WERI-Rb-1 (cell line): ENCODE measurements around the gene GTF3A.
A peak's percentile ranks its signal among the peaks of the same experiment; 100 is the strongest.

Experiments
- DNase-seq: peaks from one replicate; pipeline ENCODE4 v3.0.0-alpha.2; 2020
- H3K27ac ChIP-seq: fragments of 250-450 bp; sonication (Bioruptor Pico); 2 replicates; pipeline ENCODE4 v1.5.1; 2020; ENCODE audit warnings: mild to moderate bottlenecking, moderate library complexity
- H3K27me3 ChIP-seq: fragments of 250-450 bp; sonication (Bioruptor Pico); 2 replicates; pipeline ENCODE4 v1.5.1; 2021; ENCODE audit warnings: mild to moderate bottlenecking, low read depth, moderate library complexity; ENCODE audit not compliant: insufficient read depth, severe bottlenecking
- H3K36me3 ChIP-seq: fragments of 250-450 bp; sonication (Bioruptor Pico); 2 replicates; pipeline ENCODE4 v1.5.1; 2020; ENCODE audit warnings: mild to moderate bottlenecking, moderate library complexity
- H3K4me3 ChIP-seq: 2 replicates; pipeline ENCODE4 v1.5.1; 2011; ENCODE audit warnings: low read depth, mild to moderate bottlenecking, control low read depth, low read length
- H3K9me3 ChIP-seq: fragments of 250-450 bp; sonication (Bioruptor Pico); 2 replicates; pipeline ENCODE4 v1.5.1; 2021; ENCODE audit warnings: mild to moderate bottlenecking, moderate library complexity; ENCODE audit not compliant: severe bottlenecking
- CTCF ChIP-seq: IDR thresholded peaks from 2 replicates; pipeline ENCODE4 v1.5.1; 2011; ENCODE audit warnings: low read depth, mild to moderate bottlenecking, control low read depth, inconsistent platforms, low read length

GTF3A gene

GRCh38 chr13:27403203-27403678 is 21.2 kb upstream of the GTF3A start:
- Histone ChIP-seq H3K36me3 (no peaks in the 10 kb centered on the region), H3K27me3 (peaks cover 99% of the 10 kb centered on the region), H3K9me3 (peaks cover 7% of the 10 kb centered on the region), H3K4me3 (no peak overlapping the region), H3K27ac (no peak overlapping the region)
- no peak for DNase-seq
- TF ChIP-seq CTCF = no peak

- H3K36me3 ChIP-seq = no peaks in the 10 kb centered on the region
- peaks cover 7% of the 10 kb centered on the region for H3K9me3 ChIP-seq
- no peak overlapping the region for H3K27ac ChIP-seq
- H3K27me3 ChIP-seq = peaks cover 99% of the 10 kb centered on the region
- no peak for TF ChIP-seq CTCF
- no peak overlapping the region for H3K4me3 ChIP-seq
- DNase-seq = no peak
Measured at GRCh38 chr13:27403727-27404385, 20.6 kb upstream of the GTF3A start.

- TF ChIP-seq CTCF = no peak
- H3K36me3 ChIP-seq = no peaks in the 10 kb centered on the region
- H3K27me3 ChIP-seq = peaks cover 99% of the 10 kb centered on the region
- H3K9me3 ChIP-seq = peaks cover 7% of the 10 kb centered on the region
- H3K4me3 ChIP-seq = no peak overlapping the region
- no peak for DNase-seq
- H3K27ac ChIP-seq = no peak overlapping the region
Measured at GRCh38 chr13:27404680-27405079, 19.7 kb upstream of the GTF3A start.

GRCh38 chr13:27405546-27406134 is 18.8 kb upstream of the GTF3A start:
- Histone ChIP-seq H3K27ac (no peak overlapping the region), H3K9me3 (peaks cover under 1% of the 10 kb centered on the region), H3K4me3 (no peak overlapping the region), H3K36me3 (no peaks in the 10 kb centered on the region), H3K27me3 (peaks cover 98% of the 10 kb centered on the region)
- TF ChIP-seq CTCF = no peak
- DNase-seq = no peak

GRCh38 chr13:27406178-27406939 is 18.1 kb upstream of the GTF3A start:
- TF ChIP-seq CTCF = peak; percentile 74
- DNase-seq = peak; percentile 45
- Histone ChIP-seq H3K36me3 (no peaks in the 10 kb centered on the region), H3K4me3 (no peak overlapping the region), H3K9me3 (no peaks in the 10 kb centered on the region), H3K27ac (no peak overlapping the region), H3K27me3 (peaks cover 98% of the 10 kb centered on the region)
